ENCODE data around the gene CASP3.
"Not testable (repeated sequence)": the region's sequence is repeated elsewhere in the genome, so short reads cannot be mapped to it uniquely, and the experiment has no call there.

GRCh38 chr4:184591747-184592270, 57.4 kb downstream of the CASP3 start:
- TF ChIP-seq YY1 (IDR thresholded peaks at IDR 0.05; ENCODE audit: insufficient read depth, insufficient read length); ZNF274 (IDR thresholded peaks at IDR 0.05; ENCODE audit: low read depth, low read length): not testable (repeated sequence)

All from NT2/D1 (cell line).